ENCODE data around the gene AMOT.

Gene AMOT

GRCh38 chrX:112738347-112739033, 102.1 kb downstream of the AMOT start:
- in situ Hi-C loops (cut with MboI; ENCODE audit: low sequenced_read_pairs): no loop called here

- in situ Hi-C loops (cut with MboI; ENCODE audit: low sequenced_read_pairs): no loop called here
These were observed 104.3 kb downstream of the AMOT start for GRCh38 chrX:112736310-112736709.

GRCh38 chrX:112735147-112735546, 105.5 kb downstream of the AMOT start:
- in situ Hi-C loops (cut with MboI; ENCODE audit: low sequenced_read_pairs): no loop called here

- in situ Hi-C loops (cut with MboI; ENCODE audit: low sequenced_read_pairs): no loop called here
These were observed 106.3 kb downstream of the AMOT start for GRCh38 chrX:112734290-112734689.

- in situ Hi-C loops (cut with MboI; ENCODE audit: low sequenced_read_pairs): no loop called here
These were observed 108.8 kb downstream of the AMOT start for GRCh38 chrX:112731793-112732192.
